NCI-H1092 treated with DMSO at 0.1 percent for 48 hours (cell line): ENCODE results near the gene MRGPRE.

Experiments used
- DNase-seq: peaks from one replicate; lab custom pipeline; 2025; lab: John Stamatoyannopoulos, UW

MRGPRE gene

GRCh38 chr11:3226846-3227567, 5.2 kb downstream of the MRGPRE start:
- no peak for DNase-seq

DNA sequence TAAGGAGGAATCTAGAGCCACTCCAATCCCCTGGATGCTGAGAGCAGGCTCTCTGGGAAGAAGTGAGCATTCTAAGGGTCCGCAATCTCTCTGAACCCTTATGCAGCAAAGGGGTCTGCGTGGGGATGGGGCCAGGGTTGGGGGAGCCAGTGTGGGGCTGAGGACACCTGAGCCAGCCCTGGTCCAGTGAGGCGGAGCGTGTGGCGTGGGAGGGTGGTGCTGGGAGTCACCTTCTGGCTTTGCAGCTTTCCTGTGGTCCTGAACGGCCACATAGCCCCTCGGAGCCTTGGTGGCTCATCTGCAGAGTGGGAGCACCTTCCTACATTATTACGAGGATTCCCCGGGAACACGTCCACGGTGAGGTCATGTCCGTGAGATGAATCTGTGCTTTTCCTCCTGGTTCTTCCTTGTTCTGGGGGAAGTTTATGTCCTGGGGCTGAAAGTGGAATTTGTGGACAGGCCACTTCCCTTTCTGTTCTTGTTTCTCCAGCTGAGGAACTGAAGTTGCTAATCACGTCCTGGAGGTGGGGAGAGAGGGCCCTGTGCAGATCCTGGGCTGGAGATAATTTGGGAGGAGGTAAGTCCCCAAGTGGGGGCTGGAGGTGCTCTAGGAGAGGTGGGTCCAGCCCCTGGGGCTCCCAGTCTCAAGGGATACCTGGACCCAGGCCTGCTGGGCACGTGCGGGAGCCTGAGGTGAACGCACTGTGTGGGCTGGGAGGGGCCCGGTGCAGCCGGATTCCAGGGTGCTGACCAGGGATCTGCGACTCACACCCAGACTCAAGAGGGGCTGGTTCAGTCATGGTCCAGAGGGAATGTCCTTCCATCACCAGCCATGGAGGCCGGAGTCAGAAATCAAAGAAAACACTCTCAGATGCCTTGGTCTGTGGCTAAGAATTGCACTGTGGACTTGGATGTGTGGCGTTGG, 6.1 kb downstream of the MRGPRE start:
- no peak for DNase-seq

- no peak for DNase-seq
These were observed 7.0 kb downstream of the MRGPRE start for GRCh38 chr11:3225159-3225758.

- no peak for DNase-seq
These were observed 7.7 kb downstream of the MRGPRE start for GRCh38 chr11:3224401-3225057.

- DNase-seq: no peak
These were observed 8.3 kb downstream of the MRGPRE start for GRCh38 chr11:3223932-3224381.

- DNase-seq: no peak
These were observed 9.0 kb downstream of the MRGPRE start for GRCh38 chr11:3222941-3223915.

DNA sequence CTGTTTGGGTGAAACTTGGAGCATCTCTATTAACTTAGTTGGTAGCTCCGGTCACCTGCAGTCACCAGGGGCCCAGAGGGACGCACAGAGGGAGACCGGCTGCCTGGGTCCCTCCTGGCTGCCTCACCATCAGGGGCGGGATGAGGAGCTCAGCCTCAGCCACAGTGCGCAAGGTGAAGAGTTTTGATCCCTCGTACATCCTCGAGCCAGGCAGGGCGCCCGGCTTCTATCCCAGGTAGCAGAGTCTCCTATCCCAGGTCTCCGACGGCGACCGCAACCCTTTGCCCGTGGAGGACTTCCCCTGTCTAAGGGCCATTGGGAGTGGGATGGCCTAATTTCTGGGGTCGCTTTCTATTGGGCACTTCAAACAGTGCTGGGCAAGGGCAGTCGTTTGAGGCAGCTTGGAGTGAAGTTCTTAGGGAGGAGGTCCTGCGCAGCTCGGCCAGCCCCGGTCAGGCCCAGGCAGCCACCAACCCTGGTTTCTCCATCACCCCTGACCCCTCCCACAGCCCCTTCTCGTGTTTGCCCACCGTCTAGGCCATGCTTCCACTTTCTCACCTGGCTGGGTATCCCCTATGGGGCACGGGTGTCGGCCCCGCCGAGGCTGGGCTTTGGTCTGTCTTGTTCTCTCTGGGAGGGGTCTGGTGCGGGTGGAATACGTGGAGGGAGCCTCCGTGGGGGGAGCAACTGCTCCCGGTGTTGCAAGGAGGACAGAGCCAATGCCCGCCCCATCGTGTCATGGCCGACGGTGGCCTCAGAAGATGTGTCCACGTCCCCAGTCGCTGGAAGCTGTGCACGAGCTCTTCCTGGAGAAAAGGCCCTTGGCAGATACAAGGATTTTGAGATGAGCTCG, 10.0 kb downstream of the MRGPRE start:
- DNase-seq: no peak

- no peak for DNase-seq
These were observed 10.7 kb downstream of the MRGPRE start for GRCh38 chr11:3221408-3222002.

DNA sequence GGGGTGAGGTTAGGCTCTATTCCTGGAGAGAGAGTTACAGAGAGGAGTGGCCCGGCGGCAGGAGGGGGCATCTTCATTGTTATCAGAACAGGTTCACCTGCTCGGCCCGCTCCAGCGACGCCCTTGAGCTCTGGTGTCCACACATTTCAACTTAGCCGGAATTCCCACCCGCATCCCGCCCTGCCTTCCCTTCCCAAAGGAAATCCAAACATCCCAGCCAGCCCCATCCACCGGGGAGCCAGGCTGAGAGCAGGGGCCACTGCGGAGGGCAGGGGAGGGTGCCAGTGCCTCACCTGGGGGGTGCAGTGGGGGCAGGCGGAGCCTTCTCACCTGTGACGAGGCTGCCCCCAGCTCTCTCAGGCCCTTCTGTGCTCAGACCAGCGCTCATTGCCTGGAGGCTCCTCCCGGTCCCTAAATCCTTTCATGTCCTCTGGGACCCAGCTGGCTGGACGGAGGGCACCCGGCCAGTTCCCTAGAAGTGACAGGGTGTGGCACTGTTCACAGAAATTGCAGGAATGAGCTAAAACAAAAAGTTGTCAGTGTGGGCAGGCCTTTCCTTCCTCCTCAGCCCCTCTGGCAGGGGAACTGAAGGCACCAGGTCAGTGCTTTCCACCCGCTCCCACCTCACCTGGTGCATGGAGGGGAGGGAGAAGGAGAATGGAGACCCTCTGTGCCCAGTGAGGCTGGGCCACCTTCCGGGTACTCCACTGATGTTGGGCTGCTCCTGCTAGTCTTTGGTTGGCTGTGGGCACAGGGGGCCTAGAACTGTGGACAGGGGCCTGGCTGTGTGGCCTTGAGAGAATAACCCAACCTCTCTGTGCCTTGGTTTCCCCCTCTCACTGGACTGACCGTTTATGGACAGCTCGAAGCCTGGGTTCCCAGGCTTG, 11.5 kb downstream of the MRGPRE start:
- no peak for DNase-seq

- no peak for DNase-seq
These were observed 12.1 kb downstream of the MRGPRE start for GRCh38 chr11:3220101-3220500.

DNA sequence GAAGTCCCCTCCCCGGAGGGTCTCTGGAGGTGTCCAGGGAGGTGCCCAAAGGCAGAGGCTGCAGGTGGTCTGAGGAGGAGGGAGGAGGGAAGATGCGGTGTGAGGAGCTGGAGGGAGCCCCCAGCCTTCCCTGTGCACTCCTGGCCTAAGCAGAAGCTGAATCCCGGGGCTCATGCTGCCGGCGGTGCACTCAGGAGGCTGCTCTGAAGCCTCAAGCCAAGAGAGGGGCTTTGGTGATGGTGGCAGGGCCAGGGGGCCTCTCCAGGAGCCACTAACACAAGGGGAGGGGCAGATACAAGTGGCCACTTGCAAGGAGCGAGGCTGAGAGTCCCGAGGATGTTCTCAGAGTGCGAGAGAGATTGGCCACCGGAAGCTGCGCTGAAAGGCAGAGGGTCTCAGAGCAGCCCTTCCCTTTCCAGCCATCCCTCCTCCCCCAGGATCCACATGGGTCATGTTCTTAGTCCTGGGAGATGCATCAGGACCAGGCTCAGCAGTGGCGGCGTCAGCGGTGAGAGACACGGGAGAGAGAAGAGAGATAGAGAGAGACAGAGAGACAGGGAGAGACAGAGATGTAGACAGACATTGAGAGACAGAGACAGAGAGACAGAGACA, 12.8 kb downstream of the MRGPRE start:
- DNase-seq: no peak

- no peak for DNase-seq
These were observed 13.5 kb downstream of the MRGPRE start, which contains the start of gene MRGPRG for GRCh38 chr11:3218483-3219280. Gene MRGPRG, minus strand, starts transcription at chr11:3218813. Its CDS starts 0 bp downstream, at chr11:3218813.

DNA sequence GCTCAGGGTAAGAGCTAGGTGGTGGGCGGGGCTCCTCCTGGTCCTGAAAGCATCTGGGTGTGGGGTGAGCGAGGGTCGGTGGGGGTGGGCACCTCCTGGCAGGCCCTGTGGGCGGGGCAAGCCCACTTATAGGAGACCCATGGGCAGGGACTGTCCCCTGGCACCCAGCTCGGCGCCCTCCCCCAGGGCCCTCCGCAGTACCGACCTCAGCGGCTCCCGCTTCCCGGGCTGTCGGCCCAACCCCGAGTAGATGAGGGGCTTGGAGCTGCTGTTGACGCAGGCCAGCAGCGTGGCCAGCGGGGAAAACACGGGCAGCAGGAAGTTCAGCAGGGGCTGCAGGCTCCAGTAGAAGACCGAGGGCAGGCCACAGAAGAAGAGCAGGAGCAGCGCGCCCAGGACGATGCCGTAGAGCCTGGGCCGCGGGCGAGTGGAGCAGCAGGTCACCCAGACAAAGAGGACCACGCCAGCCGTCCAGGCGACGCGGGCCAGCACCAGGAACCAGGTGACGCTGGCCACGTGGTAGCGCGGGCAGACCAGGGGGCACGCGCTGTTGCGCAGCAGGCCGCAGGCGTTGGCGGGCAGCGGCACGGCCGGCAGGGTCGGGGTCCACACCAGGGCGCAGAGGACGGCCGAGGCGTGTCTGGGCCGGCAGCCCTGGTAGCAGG, 14.3 kb downstream of the MRGPRE start:
- DNase-seq: no peak

DNA sequence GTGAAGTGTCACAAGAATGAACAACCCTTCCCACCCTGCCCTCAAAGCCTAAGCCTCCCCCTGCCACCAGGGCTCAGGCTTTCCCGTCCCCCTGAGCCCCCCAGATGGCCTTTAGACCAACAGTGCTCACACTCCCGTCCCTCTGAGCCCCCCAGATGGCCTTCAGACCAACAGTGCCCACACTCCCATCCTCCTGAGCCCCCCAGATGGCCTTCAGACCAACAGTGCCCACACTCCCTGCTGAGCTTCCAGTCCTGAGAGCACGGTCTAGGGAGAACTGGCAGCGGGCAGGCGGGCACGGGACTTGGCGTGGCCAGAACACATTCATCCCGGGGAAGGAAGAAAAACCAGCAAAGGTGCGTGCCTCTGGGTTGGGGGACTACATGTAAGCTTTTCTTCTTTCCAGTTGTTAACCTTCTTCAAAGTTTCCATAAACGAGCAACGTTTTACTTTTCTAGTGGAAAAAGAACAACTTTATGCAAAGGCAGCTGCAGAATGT, 16.1 kb downstream of the MRGPRE start:
- DNase-seq: no peak

GRCh38 chr11:3215346-3216026, 16.7 kb downstream of the MRGPRE start:
- no peak for DNase-seq

DNA sequence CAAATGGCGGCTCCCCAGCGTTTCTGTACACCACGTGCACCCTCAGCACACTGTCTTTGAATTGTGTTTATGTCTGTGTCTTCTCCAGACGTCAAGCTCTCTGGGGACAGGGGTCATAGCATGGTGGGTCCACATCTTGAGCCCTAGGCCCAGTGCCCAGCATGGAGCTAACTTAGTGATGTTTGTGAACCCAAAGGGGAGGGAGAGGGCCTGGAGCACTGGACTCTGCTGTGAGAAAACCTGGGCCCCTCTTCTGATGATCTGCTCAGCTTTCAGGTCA, 17.9 kb downstream of the MRGPRE start:
- DNase-seq: no peak
